MG63 (cell line): ENCODE results near the gene PRSS16. TPM values are rescaled to one million over a fixed set of nuclear protein-coding genes. Genes with fewer than 3 reads are reported as not detected.
"Not testable (repeated sequence)": the region's sequence is repeated elsewhere in the genome, so short reads cannot be mapped to it uniquely, and the experiment has no call there.

ENCODE experiments used
- DNase-seq: peaks from one replicate; pipeline ENCODE4 v3.0.0-alpha.2; 2020
- H3K27me3 ChIP-seq: fragments of 250-450 bp; sonication (Bioruptor Pico); 2 replicates; pipeline ENCODE4 v1.5.1; 2020; ENCODE audit warnings: mild to moderate bottlenecking, moderate library complexity
- H3K36me3 ChIP-seq: fragments of 250-450 bp; sonication (Bioruptor Pico); 2 replicates; pipeline ENCODE4 v1.5.1; 2020; ENCODE audit warnings: mild to moderate bottlenecking, moderate library complexity
- H3K4me3 ChIP-seq: fragments of 250-450 bp; sonication (Bioruptor Pico); 2 replicates; pipeline ENCODE4 v1.5.1; 2020; ENCODE audit warnings: mild to moderate bottlenecking, moderate library complexity
- H3K9me3 ChIP-seq: fragments of 250-450 bp; sonication (Bioruptor Pico); 2 replicates; pipeline ENCODE4 v1.5.1; 2020; ENCODE audit warnings: mild to moderate bottlenecking, moderate library complexity
- total RNA-seq: library from RNA; depleted of rRNA; stranded (reverse); fragments of >200 nt; shearing (Covaris generic); gene quantifications from 2 replicates; pipeline ENCODE4 v1.2.3, GENCODE V29; 2014; ENCODE audit warnings: low replicate concordance

PRSS16 gene
- total RNA-seq, 1 experiment from 2014 or later, result 0.33 TPM

DNA sequence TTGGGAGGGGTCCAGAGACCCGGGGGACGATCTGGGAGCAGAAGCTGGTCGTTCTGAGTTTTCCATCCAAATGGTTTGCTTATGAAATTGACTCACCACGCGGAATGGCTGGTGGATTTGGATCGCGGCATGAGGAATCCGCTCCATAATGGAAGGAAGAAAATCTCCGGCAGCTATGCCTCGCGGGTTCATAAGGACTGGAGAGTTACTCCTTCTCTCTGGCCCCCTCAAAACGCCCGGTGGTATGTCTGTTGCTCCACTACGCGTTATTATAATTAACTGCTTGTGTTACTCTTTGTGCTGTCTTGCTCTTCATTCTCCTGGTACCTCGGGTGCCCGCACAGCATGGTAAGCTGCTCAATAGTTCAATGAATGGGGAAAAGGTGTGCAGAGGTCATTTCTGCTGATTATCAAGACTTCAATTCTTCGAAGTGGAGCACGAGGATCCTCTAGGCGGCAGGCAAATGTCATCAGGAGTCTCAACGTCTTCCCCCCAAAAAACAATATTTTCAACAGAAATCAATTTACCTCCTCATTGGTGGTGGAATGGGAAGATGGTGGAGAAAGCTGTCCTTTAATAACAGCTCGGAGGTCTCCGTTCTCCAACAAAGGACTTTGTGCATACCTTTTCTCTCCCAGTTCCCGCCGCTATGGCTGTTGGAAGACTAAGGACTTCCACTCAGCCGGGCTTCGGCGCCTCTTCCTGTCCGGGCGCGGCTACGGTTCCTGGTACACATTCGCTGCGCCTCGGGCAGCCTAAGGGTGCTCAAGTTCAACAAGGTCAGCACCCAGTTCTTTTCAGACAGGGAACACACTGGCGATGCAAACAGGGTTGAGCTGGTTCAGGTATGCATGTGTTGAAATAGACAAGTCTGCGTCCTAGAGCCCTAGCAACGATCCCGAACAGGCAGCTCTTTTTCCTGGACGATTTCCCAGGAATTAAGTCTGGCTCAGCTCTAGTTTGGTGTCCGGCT, 9.2 kb upstream of the PRSS16 start:
- H3K36me3 ChIP-seq, result no peaks in the 10 kb centered on the region
- no peaks in the 10 kb centered on the region for H3K27me3 ChIP-seq
- DNase-seq, result peak; percentile 49
- H3K9me3 ChIP-seq, result no peaks in the 10 kb centered on the region
- H3K4me3 ChIP-seq, result peak overlapping the region; percentile 46

DNA sequence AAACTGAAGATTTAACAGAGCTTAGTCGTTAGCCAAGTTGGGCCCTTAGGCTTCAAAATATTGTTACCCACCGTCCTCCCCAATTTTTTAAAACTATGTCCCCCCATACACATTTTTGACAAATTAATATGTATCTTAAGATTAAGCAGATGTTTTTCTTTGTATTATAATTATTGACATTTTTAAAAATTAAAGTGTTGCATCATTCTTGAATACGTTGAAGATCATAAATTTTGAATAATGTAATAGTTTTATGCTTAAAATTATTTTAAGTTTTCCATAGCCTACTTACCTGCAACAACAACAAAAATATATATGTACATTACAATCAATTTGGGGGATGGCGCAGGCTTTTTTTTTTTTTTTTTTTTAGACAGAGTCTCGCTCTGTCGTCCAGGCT, 8.2 kb upstream of the PRSS16 start:
- Histone ChIP-seq H3K36me3 (no peaks in the 10 kb centered on the region), H3K4me3 (peak overlapping the region; percentile 46), H3K27me3 (no peaks in the 10 kb centered on the region), H3K9me3 (no peaks in the 10 kb centered on the region)
- no peak for DNase-seq

GRCh38 chr6:27241443-27241842, 6.1 kb upstream of the PRSS16 start:
- DNase-seq, result no peak
- Histone ChIP-seq H3K4me3 (no peak overlapping the region), H3K36me3 (no peaks in the 10 kb centered on the region), H3K27me3 (no peaks in the 10 kb centered on the region), H3K9me3 (no peaks in the 10 kb centered on the region)

DNA sequence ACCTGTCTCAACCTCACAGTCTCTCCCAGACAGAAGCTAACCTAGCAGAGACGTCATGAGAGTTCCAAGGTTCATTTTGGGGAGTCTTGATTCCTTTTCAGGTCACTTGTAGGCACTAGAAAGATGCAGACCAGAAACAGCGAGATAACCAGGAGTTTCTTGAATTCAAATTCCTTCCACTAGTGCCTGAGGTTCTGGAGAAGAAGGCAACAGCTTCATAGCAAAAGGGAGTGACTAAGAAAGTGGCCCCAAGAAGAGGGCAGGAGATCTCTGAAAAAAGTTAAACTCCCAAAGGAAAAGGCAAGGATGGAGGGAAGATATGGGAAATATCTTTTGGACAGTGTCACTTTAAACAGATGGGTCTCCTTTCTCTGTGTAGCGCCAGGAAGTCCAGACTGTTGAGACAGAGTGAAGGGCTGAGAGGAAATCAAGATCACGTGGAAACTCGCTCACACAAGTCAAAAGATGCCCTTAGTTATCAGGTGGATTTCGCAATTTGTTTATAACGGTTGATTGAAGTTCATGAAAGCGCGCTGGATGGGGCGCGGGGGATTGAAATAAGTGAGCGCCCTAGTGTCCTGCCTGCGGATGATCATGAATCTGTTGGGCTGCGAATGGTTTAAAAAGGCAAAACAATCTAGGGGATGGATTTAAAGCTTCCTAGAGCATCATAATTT, 4.8 kb upstream of the PRSS16 start:
- Histone ChIP-seq H3K27me3 (no peaks in the 10 kb centered on the region), H3K36me3 (no peaks in the 10 kb centered on the region), H3K4me3 (no peak overlapping the region), H3K9me3 (no peaks in the 10 kb centered on the region)
- DNase-seq, result no peak

DNA sequence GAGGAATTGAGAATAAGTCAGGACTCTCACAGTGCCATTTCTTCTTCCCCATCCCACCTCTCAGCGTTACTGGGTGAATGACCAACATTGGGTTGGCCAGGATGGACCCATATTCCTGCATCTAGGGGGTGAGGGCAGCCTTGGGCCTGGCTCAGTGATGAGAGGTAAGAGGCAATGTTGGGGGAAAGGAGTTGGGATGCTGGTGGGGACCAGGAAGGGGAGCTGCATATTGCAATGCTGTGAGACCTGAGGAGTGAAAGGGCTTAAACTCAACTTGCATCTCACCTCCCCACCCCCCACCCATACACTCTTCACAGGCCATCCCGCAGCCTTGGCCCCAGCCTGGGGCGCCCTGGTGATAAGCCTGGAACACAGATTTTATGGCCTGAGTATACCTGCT, 1.3 kb downstream of the PRSS16 start:
- H3K9me3 ChIP-seq, result no peaks in the 10 kb centered on the region
- no peaks in the 10 kb centered on the region for H3K36me3 ChIP-seq
- H3K4me3 ChIP-seq, result no peak overlapping the region
- DNase-seq, result no peak
- H3K27me3 ChIP-seq, result no peaks in the 10 kb centered on the region

DNA sequence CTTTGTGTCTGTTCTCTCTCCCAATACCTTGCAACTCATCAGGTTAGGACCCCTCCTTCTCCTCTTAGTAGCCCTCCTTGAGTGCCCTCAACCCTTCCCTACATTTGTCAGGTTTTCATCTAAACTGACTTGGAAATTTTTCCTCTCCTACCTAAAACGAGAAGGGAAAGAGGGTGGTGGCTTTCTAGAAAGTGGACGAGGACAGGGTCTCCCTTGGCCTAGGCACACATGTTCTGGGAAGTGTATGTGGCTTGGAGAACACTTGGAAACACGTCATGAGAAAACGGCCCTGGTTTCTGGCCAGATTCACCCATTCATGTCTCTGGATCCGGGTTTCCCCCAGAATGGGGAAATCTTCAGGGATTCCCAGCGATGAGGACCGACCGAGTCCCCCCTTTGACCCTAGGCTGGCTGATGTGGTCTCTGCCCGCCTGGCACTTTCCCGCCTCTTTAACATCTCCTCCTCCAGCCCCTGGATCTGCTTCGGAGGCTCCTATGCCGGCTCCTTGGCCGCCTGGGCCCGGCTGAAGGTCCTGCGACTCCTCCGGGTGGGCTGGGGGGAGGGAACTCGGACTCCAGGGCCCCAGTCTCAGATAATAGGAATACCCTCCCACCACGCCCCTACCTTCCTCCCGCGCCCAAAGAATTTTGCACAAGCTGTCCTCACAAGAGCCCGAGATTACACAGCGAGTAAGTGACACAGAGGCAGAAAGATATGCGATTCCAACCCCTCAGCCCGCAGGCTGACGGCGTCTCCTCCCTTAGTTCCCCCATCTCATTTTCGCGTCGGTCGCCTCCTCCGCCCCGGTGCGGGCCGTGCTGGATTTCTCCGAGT, 3.0 kb downstream of the PRSS16 start:
- no peak for DNase-seq
- no peaks in the 10 kb centered on the region for H3K36me3 ChIP-seq
- H3K4me3 ChIP-seq, result peak overlapping the region; percentile 55
- H3K9me3 ChIP-seq, result no peaks in the 10 kb centered on the region
- H3K27me3 ChIP-seq, result no peaks in the 10 kb centered on the region

- Histone ChIP-seq H3K36me3 (no peaks in the 10 kb centered on the region), H3K27me3 (no peaks in the 10 kb centered on the region), H3K9me3 (no peaks in the 10 kb centered on the region), H3K4me3 (peak overlapping the region; percentile 55)
- peak; percentile 81 for DNase-seq
These were observed 3.7 kb downstream of the PRSS16 start for GRCh38 chr6:27251112-27251605.

DNA sequence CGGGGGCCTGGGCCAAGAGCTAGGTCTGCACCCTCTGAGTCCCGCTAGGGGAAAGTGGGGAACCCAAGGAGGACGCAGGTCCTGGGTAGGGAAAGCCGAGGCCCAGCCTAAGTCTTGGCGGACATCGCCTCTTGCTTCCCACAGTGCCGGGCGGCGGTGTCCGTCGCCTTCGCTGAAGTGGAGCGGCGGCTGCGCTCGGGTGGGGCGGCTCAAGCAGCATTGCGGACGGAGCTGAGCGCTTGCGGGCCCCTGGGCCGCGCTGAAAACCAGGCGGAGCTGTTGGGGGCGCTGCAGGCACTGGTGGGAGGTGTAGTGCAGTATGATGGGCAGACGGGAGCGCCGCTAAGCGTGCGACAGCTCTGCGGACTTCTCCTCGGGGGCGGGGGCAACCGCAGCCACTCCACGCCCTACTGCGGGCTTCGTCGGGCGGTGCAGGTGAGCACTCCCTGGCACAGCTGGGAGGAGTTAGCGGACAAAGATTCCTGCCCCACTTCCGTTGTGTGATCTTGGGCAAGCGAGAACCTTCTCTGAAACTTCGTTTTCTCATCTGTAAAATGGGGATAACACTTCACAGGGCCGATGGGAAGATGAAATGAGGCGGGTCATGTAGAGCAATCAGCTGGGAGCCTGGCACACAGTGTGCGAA, 4.2 kb downstream of the PRSS16 start:
- no peaks in the 10 kb centered on the region for H3K27me3 ChIP-seq
- H3K9me3 ChIP-seq, result no peaks in the 10 kb centered on the region
- H3K4me3 ChIP-seq, result peak overlapping the region; percentile 55
- DNase-seq, result peak; percentile 73
- H3K36me3 ChIP-seq, result no peaks in the 10 kb centered on the region

DNA sequence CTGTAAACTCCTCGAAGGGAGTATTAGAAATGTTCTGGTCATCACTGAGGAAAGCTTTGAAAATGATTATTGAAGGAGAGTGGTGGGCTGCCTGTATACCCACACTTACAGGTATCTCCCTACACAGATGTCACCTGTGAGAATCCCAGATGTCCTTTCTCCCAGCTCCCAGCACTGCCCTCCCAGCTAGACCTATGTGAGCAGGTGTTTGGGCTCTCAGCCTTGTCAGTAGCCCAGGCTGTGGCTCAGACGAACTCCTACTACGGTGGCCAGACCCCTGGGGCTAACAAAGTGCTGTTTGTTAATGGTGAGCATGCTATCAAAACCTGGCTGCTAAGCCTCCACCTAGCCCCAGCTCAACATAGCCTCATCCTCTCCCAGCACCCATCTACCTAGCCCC, 7.1 kb downstream of the PRSS16 start:
- no peaks in the 10 kb centered on the region for H3K36me3 ChIP-seq
- H3K4me3 ChIP-seq, result no peak overlapping the region
- no peaks in the 10 kb centered on the region for H3K9me3 ChIP-seq
- no peak for DNase-seq
- H3K27me3 ChIP-seq, result no peaks in the 10 kb centered on the region

- no peak for DNase-seq
- Histone ChIP-seq H3K36me3 (no peaks in the 10 kb centered on the region), H3K9me3 (no peaks in the 10 kb centered on the region), H3K4me3 (no peak overlapping the region), H3K27me3 (no peaks in the 10 kb centered on the region)
These were observed 8.4 kb downstream of the PRSS16 start for GRCh38 chr6:27255866-27256265.

GRCh38 chr6:27260369-27260768, 12.9 kb downstream of the PRSS16 start:
- H3K4me3 ChIP-seq, result peak overlapping the region; percentile 32
- no peaks in the 10 kb centered on the region for H3K9me3 ChIP-seq
- H3K36me3 ChIP-seq, result no peaks in the 10 kb centered on the region
- H3K27me3 ChIP-seq, result no peaks in the 10 kb centered on the region
- peak; percentile 19 for DNase-seq

GRCh38 chr6:27260836-27261375, 13.4 kb downstream of the PRSS16 start:
- peak; percentile 6 for DNase-seq
- Histone ChIP-seq H3K9me3 (no peaks in the 10 kb centered on the region), H3K4me3 (peak overlapping the region; percentile 32), H3K36me3 (no peaks in the 10 kb centered on the region), H3K27me3 (no peaks in the 10 kb centered on the region)

DNA sequence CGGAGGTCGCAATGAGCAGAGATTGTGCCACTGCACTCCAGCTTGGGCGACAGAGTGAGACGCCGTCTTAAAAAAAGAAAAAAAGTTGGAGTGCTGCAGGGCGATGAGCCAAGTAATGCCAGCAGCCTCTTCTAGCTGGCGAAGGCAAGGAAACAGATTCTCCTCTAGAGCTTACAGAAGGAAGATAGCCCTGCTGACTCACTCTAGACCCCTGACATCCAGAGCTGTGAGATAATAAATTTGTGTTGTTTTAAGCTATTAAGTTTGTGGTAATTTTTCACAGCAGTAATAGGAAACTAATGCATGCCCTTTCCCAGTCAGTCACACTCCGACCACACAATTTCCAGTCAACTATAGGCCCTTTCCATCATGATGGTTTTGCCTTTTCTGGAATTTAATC, 16.4 kb downstream of the PRSS16 start:
- no peaks in the 10 kb centered on the region for H3K27me3 ChIP-seq
- no peaks in the 10 kb centered on the region for H3K36me3 ChIP-seq
- no peak for DNase-seq
- H3K4me3 ChIP-seq, result no peak overlapping the region
- H3K9me3 ChIP-seq, result no peaks in the 10 kb centered on the region

DNA sequence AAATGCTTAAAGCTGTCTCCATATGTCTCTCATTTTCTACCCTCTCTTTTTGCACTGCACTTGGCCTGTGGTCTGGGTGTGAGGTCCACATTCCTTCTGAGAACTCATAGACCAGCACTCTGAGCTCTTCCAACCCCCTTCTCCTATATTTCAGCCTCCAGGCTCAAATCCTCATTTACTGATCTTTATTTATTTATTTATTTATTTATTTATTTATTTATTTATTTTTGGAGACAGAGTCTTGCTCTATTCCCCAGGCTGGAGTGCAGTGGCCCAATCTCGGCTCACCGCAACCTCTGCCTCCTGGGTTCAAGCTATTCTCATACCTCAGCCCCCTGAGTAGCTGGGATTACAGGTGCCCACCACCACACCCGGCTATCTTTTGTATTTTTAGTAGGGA, 19.5 kb downstream of the PRSS16 start:
- H3K4me3 ChIP-seq, H3K27me3 ChIP-seq, DNase-seq, H3K36me3 ChIP-seq, H3K9me3 ChIP-seq: not testable (repeated sequence)

- Histone ChIP-seq H3K4me3 (no peak overlapping the region), H3K9me3 (no peaks in the 10 kb centered on the region), H3K36me3 (no peaks in the 10 kb centered on the region), H3K27me3 (no peaks in the 10 kb centered on the region)
- no peak for DNase-seq
These were observed 20.4 kb downstream of the PRSS16 start for GRCh38 chr6:27267857-27268434.

DNA sequence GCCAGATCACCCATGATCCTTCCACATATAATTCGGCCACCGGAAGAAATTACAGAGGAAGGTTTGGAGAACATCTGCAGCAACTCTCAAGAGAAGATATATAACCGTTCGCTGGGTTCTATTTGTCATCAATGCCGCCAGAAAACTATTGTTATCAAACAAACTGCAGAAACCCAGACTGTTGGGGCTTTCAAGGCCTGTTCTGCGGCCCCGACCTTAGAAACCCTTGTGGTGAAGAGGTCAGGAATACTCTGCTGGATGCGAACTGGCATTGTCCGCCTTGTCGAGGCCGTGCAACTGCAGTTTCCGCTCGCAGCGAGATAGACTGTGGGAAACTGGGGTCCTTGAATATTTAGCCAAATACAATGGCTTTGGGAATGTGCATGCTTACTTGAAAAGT, 21.3 kb downstream of the PRSS16 start:
- Histone ChIP-seq H3K36me3 (no peaks in the 10 kb centered on the region), H3K4me3 (no peak overlapping the region), H3K27me3 (no peaks in the 10 kb centered on the region), H3K9me3 (no peaks in the 10 kb centered on the region)
- no peak for DNase-seq
